ENCODE data around the gene BPIFA1. TPM values are rescaled to one million over a fixed set of nuclear protein-coding genes. Genes with fewer than 3 reads are reported as not detected.

BPIFA1 gene
- total RNA-seq, 2 donors from 2014 or later: not detected

DNA sequence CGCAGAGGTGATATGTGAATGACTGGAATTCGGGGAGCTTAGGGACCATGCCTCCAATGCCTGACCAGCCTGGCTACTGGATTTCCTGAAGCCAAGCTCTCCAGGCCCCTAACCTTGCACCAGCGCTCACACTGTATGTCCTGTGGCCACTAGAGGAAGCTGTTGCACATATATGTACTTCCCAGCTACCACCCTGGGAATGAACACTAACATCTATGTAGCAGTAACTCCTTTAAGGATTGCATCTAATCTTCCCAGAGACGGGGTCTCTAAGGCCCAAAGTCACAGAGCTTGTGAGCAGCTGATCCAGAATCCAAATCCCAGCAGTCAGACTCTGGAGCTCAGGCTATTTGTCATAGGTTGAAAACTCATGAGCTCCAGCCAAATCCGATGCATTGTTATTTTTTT lies 26.9 kb downstream of the BPIFA1 start:
- H3K27me3 ChIP-seq (replicated peaks; ENCODE audit: insufficient read depth): no peaks in the 10 kb centered on the region
- intact Hi-C loops (cut with DNase I): no loop called here
- WGBS: 22% methylated on average over 5 of the region's 5 CpGs
- H3K4me1 ChIP-seq (replicated peaks): no peaks in the 10 kb centered on the region
- H3K9me3 ChIP-seq: no peaks in the 10 kb centered on the region
- no peak for DNase-seq (ENCODE audit: low spot score)
- no peak for TF ChIP-seq POLR2A (IDR thresholded peaks at IDR 0.05)
- TF ChIP-seq, protein P1, sequence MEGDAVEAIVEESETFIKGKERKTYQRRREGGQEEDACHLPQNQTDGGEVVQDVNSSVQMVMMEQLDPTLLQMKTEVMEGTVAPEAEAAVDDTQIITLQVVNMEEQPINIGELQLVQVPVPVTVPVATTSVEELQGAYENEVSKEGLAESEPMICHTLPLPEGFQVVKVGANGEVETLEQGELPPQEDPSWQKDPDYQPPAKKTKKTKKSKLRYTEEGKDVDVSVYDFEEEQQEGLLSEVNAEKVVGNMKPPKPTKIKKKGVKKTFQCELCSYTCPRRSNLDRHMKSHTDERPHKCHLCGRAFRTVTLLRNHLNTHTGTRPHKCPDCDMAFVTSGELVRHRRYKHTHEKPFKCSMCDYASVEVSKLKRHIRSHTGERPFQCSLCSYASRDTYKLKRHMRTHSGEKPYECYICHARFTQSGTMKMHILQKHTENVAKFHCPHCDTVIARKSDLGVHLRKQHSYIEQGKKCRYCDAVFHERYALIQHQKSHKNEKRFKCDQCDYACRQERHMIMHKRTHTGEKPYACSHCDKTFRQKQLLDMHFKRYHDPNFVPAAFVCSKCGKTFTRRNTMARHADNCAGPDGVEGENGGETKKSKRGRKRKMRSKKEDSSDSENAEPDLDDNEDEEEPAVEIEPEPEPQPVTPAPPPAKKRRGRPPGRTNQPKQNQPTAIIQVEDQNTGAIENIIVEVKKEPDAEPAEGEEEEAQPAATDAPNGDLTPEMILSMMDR (IDR thresholded peaks at IDR 0.05): peak in 2 of 4 experiments; percentile 5 to 35
- TF ChIP-seq POLR2AphosphoS5 (IDR thresholded peaks at IDR 0.05): no peak
- no peaks in the 10 kb centered on the region for H3K36me3 ChIP-seq
- H3K4me3 ChIP-seq: no peak overlapping the region
- no peak overlapping the region for H3K27ac ChIP-seq

DNA sequence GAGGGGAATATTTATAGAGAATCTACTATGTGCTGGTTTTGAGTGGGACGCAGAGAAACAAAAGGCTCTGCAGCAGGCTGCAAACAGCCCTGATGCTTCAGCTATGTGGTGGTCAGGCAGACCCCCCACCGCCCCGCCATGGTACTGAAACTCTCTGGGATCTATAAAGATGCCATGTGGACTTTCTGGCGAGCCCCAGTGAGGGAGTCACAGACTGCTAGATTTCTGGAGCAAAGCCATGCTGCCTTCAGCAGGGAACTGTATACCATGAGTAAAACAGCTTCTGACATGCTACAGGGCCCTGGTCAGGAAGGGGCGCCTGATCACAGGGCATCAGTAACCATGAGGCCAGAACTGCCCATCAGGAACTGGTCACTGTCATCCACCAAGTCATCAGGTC lies 28.0 kb downstream of the BPIFA1 start:
- DNase-seq (ENCODE audit: low spot score): no peak
- H3K27ac ChIP-seq: no peak overlapping the region
- intact Hi-C loops (cut with DNase I): no loop called here
- 68% methylated on average over 5 of the region's 5 CpGs for WGBS
- H3K36me3 ChIP-seq: no peaks in the 10 kb centered on the region
- TF ChIP-seq POLR2A (IDR thresholded peaks at IDR 0.05) (no peak), POLR2AphosphoS5 (IDR thresholded peaks at IDR 0.05) (no peak)
- TF ChIP-seq, protein P1 (IDR thresholded peaks at IDR 0.05): no peak
- no peaks in the 10 kb centered on the region for H3K4me1 ChIP-seq (replicated peaks)
- H3K27me3 ChIP-seq (replicated peaks; ENCODE audit: insufficient read depth): no peaks in the 10 kb centered on the region
- H3K9me3 ChIP-seq: no peaks in the 10 kb centered on the region
- no peak overlapping the region for H3K4me3 ChIP-seq

DNA sequence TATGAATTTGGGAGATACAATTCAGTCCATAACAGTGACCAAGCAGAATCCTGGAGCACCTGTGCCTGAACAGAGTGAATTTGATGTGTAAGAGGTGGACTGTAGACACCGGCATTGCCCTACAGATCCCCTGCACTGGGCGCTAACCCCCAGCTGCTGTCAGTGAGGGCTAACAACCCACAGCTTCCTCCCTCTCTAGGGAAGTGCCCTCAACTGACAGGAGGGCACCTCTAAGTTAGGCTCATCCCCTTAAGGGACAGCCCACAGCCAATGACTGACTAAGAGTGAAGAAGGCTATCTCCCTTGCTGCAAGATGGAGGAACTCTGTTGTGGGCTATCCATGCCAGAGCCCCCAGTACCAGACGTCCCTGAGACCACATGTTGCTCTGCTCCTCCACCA lies 31.9 kb downstream of the BPIFA1 start:
- H3K36me3 ChIP-seq: no peaks in the 10 kb centered on the region
- H3K27me3 ChIP-seq (replicated peaks; ENCODE audit: insufficient read depth): no peaks in the 10 kb centered on the region
- no peaks in the 10 kb centered on the region for H3K9me3 ChIP-seq
- no peaks in the 10 kb centered on the region for H3K4me1 ChIP-seq (replicated peaks)
- WGBS: 54% methylated on average over 3 of the region's 3 CpGs
- intact Hi-C loops (cut with DNase I): no loop called here
- TF ChIP-seq, protein P1 (IDR thresholded peaks at IDR 0.05): no peak
- TF ChIP-seq POLR2A (IDR thresholded peaks at IDR 0.05) (no peak), POLR2AphosphoS5 (IDR thresholded peaks at IDR 0.05) (no peak)
- DNase-seq (ENCODE audit: low spot score): no peak
- no peak overlapping the region for H3K4me3 ChIP-seq
- no peak overlapping the region for H3K27ac ChIP-seq

DNA sequence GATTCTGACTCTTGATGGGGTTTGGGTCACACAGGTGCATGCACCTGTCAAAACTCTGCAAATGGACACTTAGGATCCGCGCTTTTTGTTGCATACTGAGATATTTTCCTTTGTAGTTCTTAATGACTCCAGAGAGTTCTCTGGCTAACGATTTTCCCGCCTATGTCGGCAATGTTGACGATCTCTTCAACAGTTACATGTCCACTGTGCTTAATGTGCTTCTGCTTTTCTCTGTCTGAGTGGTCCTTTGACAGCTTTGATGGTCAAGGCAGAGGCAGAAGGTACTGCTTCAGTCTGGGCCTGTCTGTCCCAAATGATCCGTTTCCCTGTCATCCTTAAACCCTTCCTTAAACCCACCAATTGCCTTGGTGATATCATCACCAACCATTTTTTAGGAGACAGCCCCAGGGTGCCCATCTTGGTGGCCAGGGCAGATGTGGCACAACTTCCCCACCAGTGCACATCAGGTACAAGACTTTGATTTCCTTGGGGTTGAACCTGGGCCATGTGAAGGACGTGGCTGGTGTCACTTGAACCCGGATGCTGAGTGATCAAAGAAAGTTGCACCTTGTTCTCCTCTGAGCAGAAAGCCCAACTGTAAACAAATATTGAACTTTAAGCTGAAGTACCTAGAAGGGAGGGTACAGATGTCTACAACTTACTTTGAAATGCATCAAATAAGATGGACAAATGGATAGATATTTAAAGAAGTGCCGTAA lies 36.5 kb downstream of the BPIFA1 start:
- 87% methylated on average over 10 of the region's 10 CpGs for WGBS
- no peaks in the 10 kb centered on the region for H3K4me1 ChIP-seq (replicated peaks)
- intact Hi-C loops (cut with DNase I): no loop called here
- TF ChIP-seq POLR2A (IDR thresholded peaks at IDR 0.05): no peak
- TF ChIP-seq POLR2AphosphoS5 (IDR thresholded peaks at IDR 0.05): no peak
- TF ChIP-seq, protein P1 (IDR thresholded peaks at IDR 0.05): no peak
- no peak overlapping the region for H3K27ac ChIP-seq
- H3K36me3 ChIP-seq: no peaks in the 10 kb centered on the region
- H3K27me3 ChIP-seq (replicated peaks; ENCODE audit: insufficient read depth): peaks cover 2% of the 10 kb centered on the region
- no peaks in the 10 kb centered on the region for H3K9me3 ChIP-seq
- H3K4me3 ChIP-seq: no peak overlapping the region
- DNase-seq (ENCODE audit: low spot score): no peak
